G401.6 (cell line): ENCODE measurements around the gene AIF1L.

ENCODE experiments used
- FAIRE-seq: peaks from 2 replicates; lab custom pipeline; 2012; peaks lifted over from hg19 to GRCh38; lab: Jason Lieb, UNC

Gene AIF1L

GRCh38 chr9:131078427-131079366 lies 17.6 kb upstream of the AIF1L start:
- no peak for FAIRE-seq

- FAIRE-seq, result no peak
Measured at GRCh38 chr9:131080589-131080988, 15.7 kb upstream of the AIF1L start.

GRCh38 chr9:131081868-131082267 lies 14.5 kb upstream of the AIF1L start:
- no peak for FAIRE-seq

DNA sequence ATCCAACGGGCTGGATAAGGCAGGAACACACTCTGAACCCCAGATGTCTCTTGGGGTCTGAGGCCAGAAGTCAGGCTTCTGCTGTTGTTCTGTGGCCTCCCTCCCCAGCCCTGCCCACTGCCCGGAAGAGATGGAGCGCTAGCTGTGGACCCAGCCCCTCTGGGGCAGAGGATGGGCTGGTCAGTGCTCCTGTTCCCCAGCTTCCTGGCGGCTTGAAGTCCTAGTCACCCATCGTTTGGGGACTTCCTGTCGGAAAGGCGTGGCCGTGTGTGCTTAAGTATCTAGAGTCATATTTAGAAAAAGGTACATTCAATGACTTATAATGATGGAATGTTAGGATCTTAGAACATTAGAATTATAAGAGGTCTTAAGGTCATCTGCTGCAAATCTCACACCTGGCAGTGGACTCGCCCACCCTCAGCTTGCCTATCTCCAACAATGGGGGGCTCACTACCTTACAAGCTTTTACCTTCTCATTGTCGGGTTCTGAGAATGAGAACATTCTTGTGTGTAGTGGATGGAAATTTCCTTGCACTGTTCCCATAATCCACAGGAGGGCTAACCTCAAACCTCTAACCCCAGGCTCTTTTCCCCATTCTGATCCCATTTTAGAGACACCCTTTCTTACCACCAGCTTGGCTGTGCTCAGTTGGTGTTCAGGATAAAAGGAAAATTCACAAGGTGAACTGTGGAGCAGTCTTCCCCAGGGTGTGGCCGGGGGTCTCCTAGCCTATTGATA lies 13.4 kb upstream of the AIF1L start:
- FAIRE-seq, result no peak

DNA sequence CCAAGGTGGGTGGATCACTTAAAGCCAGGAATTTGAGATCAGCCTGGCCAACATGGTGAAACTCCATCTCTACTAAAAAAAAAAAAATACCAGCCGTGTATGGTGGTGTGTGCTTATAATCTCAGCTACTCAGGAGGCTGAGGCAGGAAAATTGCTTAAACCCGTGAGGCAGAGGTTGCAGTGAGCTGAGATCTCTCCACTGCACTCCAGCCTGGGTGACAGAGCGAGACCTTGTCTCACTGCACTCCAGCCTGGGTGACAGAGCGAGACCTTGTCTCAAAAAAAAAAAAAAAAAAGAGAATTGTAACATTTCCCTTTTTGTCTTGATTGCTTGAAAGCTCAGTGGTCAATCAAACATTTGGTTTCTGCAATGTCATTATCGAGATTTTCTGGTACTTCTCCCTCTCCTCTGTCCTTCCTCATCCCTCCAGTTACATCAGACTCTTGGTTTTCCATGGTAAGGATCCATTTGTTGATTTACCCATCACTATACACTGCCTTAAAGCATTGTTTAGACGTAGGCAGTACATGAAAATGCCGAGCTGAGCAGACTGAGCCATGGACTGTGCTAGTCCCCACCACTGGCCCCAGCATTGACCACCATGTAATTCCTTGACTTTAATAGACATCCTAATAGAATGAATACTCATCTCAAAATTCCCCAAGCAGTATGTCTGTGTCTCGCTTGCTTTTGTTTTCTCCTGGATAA lies 11.5 kb upstream of the AIF1L start:
- no peak for FAIRE-seq

GRCh38 chr9:131085370-131086122 lies 10.8 kb upstream of the AIF1L start:
- no peak for FAIRE-seq

GRCh38 chr9:131087354-131087893 lies 8.9 kb upstream of the AIF1L start:
- no peak for FAIRE-seq

- FAIRE-seq, result no peak
Measured at GRCh38 chr9:131090025-131090787, 6.1 kb upstream of the AIF1L start.

- no peak for FAIRE-seq
Measured at GRCh38 chr9:131091352-131091992, 4.9 kb upstream of the AIF1L start.

- FAIRE-seq, result no peak
Measured at GRCh38 chr9:131092030-131092429, 4.3 kb upstream of the AIF1L start.

- FAIRE-seq, result no peak
Measured at GRCh38 chr9:131092548-131093440, 3.5 kb upstream of the AIF1L start.

GRCh38 chr9:131094015-131094414 lies 2.3 kb upstream of the AIF1L start:
- no peak for FAIRE-seq

- no peak for FAIRE-seq
Measured at GRCh38 chr9:131094622-131095021, 1.7 kb upstream of the AIF1L start.

DNA sequence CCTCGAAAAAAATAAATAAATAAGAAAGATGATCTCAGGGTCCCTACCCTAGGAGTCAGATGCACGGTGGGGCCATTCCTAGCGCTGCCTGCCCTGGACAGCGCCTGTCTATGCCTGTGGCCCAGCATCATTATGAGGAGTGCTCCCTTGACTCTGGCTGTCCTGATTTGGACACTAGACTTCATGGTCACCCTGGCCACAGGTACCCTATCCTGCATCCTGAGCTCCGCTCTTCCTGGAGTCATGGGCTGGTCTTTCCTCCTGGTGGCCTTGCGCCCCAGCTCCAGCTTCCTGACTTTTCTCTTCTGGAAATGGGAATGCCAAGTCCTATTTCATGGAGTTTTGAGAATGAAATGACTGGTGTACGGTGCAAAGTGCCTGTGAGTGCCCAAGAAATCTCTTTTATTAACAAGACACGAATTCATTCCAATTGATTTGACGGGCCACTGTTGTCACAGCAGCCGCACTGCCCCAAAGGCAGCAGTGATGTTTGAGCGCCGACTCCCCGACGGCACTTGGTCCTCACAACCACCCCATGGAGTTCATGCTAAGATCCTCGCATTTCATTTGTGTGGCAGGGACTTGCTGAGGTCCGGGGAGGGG lies 564 bp upstream of the AIF1L start:
- FAIRE-seq, result no peak

GRCh38 chr9:131097126-131097947 lies 1.0 kb downstream of the AIF1L start:
- FAIRE-seq, result no peak

DNA sequence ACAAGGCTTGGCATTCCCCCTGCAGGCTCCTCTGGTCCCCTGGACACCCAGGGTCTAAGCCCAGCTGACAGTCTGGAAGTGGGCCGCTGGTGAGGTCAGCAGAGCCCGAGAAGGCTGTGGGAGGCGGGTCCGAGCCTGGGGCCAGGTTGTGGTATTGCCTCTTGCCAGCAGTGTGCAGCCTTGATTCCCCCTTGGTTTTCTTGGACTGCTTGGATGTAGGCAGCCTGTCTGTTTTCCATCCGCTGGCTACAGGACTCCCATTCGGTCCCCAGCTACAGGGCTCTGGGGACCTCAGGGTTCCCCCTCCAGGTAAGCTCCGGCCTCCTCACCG lies 1.6 kb downstream of the AIF1L start:
- FAIRE-seq, result no peak

DNA sequence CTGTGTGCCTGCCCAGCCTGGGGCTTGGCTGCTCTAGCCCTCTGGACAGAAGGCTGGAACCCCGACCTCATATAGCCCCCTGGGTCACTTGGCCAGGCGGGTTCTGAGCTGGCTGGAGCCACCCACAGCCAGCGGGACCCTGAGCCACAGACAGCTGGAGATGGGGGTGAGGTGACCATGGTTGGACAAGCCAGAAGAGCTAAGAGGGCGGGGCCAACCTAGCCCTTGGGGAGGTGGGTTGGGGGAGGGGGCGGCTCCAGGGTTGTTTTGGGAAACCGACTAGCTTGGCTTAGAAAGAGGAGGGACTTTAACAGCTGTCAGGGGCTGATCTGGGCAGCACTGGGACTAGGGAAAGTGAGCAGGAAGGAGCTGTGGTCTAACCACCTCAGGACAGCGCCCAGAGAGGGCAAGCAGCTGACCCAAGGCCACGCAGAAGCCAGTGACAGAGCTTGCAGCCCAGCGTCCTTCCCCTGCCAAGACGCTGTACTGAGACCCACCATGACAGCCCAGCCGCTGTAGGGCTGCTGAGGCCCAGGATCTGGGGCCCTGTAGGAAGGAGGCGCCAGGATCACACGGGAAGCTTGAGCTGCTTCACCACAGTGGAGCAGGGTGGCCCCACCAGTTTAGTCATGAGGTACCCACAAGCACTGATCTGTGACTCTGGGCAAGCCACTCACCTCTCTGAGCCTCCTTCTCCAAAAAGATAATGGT lies 2.2 kb downstream of the AIF1L start:
- no peak for FAIRE-seq
